ENCODE measurements around the gene SBK3. TPM values are rescaled to one million over a fixed set of nuclear protein-coding genes. Genes with fewer than 3 reads are reported as not detected.
"Not testable (repeated sequence)": the region's sequence is repeated elsewhere in the genome, so short reads cannot be mapped to it uniquely, and the experiment has no call there.

Gene SBK3
- total RNA-seq, 3 donors from 2014 or later: 1.3 TPM; not detected in 2

GRCh38 chr19:55578761-55579747, 33.7 kb upstream of the SBK3 start:
- H3K27ac ChIP-seq: no peak overlapping the region
- TF ChIP-seq POLR2AphosphoS5 (IDR thresholded peaks at IDR 0.05) (no peak), POLR2A (IDR thresholded peaks at IDR 0.05) (no peak), CTCF (IDR thresholded peaks at IDR 0.05) (no peak)

GRCh38 chr19:55578031-55578760, 32.9 kb upstream of the SBK3 start:
- Histone ChIP-seq H3K4me3 (no peak overlapping the region), H3K36me3 (peaks cover 13% of the 10 kb centered on the region), H3K27me3 (no peaks in the 10 kb centered on the region), H3K27ac (no peak overlapping the region), H3K9me3 (peaks cover 0 to 4% of the 10 kb centered on the region in 2 donors), H3K4me1 (peaks cover 3 to 7% of the 10 kb centered on the region in 2 donors)
- intact Hi-C loops (cut with DNase I; ENCODE audit: low total_unique reads): no loop called here
- DNase-seq (ENCODE audit: low spot score in 2 of 2): no peak
- TF ChIP-seq CTCF (IDR thresholded peaks at IDR 0.05): no peak
- no peak for TF ChIP-seq POLR2AphosphoS5 (IDR thresholded peaks at IDR 0.05)
- TF ChIP-seq POLR2A (IDR thresholded peaks at IDR 0.05): no peak

More at GRCh38 chr19:55578761-55579747, 33.7 kb upstream of the SBK3 start:
- DNase-seq (ENCODE audit: low spot score in 2 of 2): no peak
- Histone ChIP-seq H3K9me3 (peaks cover 0 to 4% of the 10 kb centered on the region in 2 donors), H3K4me3 (peak overlapping the region; percentile 85 to 94 (median 88)), H3K4me1 (peaks cover 3 to 7% of the 10 kb centered on the region in 2 donors), H3K27me3 (no peaks in the 10 kb centered on the region), H3K36me3 (peaks cover 13% of the 10 kb centered on the region)
- intact Hi-C loops (cut with DNase I; ENCODE audit: low total_unique reads): no loop called here

GRCh38 chr19:55576746-55577145, 31.4 kb upstream of the SBK3 start:
- H3K27me3 ChIP-seq: no peaks in the 10 kb centered on the region
- intact Hi-C loops (cut with DNase I; ENCODE audit: low total_unique reads): no loop called here
- peaks cover 0 to 4% of the 10 kb centered on the region in 2 donors for H3K9me3 ChIP-seq
- DNase-seq (ENCODE audit: low spot score in 2 of 2): no peak
- peaks cover 13% of the 10 kb centered on the region for H3K36me3 ChIP-seq
- no peak overlapping the region for H3K27ac ChIP-seq
- TF ChIP-seq POLR2A (IDR thresholded peaks at IDR 0.05) (no peak), POLR2AphosphoS5 (IDR thresholded peaks at IDR 0.05) (no peak), CTCF (IDR thresholded peaks at IDR 0.05) (no peak)
- H3K4me3 ChIP-seq: no peak overlapping the region
- peaks cover 3 to 7% of the 10 kb centered on the region in 2 donors for H3K4me1 ChIP-seq

- H3K4me1 ChIP-seq; H3K27me3 ChIP-seq; H3K4me3 ChIP-seq; DNase-seq (ENCODE audit: low spot score in 2 of 2); H3K27ac ChIP-seq; H3K9me3 ChIP-seq; intact Hi-C loops (cut with DNase I; ENCODE audit: low total_unique reads): not testable (repeated sequence)
- peaks cover 13% of the 10 kb centered on the region for H3K36me3 ChIP-seq
Observed at GRCh38 chr19:55573929-55574328, 28.6 kb upstream of the SBK3 start.

GRCh38 chr19:55569477-55569876, 24.1 kb upstream of the SBK3 start:
- intact Hi-C loops (cut with DNase I; ENCODE audit: low total_unique reads); H3K4me1 ChIP-seq; H3K9me3 ChIP-seq; DNase-seq (ENCODE audit: low spot score in 2 of 2); H3K36me3 ChIP-seq; H3K27me3 ChIP-seq; H3K27ac ChIP-seq; H3K4me3 ChIP-seq: not testable (repeated sequence)
